ENCODE results near the gene DLGAP1. TPM values are rescaled to one million over a fixed set of nuclear protein-coding genes. Genes with fewer than 3 reads are reported as not detected.

The DLGAP1 gene
- total and polyA plus RNA-seq, 4 donors: 0.06 to 1.2 (median 0.17) TPM; not detected in 1

GRCh38 chr18:3793545-3793944 is 661.6 kb downstream of the DLGAP1 start:
- no peak overlapping the region for H3K4me3 ChIP-seq (ENCODE audit: low read depth in 1 of 3, low read length in 3 of 3)
- TF ChIP-seq HNF4G (IDR thresholded peaks at IDR 0.05) (no peak), EGR1 (IDR thresholded peaks at IDR 0.05; ENCODE audit: low read depth in 2 of 2) (no peak), HNF4A (conservative IDR thresholded peaks at IDR 0.05) (no peak), REST (IDR thresholded peaks at IDR 0.05) (no peak), CTCF (IDR thresholded peaks at IDR 0.05; ENCODE audit: low read depth, low read length, missing input control) (no peak), RXRA (IDR thresholded peaks at IDR 0.05) (no peak), JUND (IDR thresholded peaks at IDR 0.05) (no peak), MAX (IDR thresholded peaks at IDR 0.05) (no peak), FOXA2 (IDR thresholded peaks at IDR 0.05) (no peak), RAD21 (IDR thresholded peaks at IDR 0.05) (no peak), ZBTB33 (IDR thresholded peaks at IDR 0.05) (no peak), SP1 (IDR thresholded peaks at IDR 0.05) (no peak), GABPA (IDR thresholded peaks at IDR 0.05 in 1 of 2, conservative IDR thresholded peaks at IDR 0.05 in 1 of 2) (no peak), FOXA1 (IDR thresholded peaks at IDR 0.05) (no peak), NR2F2 (IDR thresholded peaks at IDR 0.05) (no peak), YY1 (IDR thresholded peaks at IDR 0.05) (no peak), TAF1 (conservative IDR thresholded peaks at IDR 0.05) (no peak), ATF3 (IDR thresholded peaks at IDR 0.05) (no peak)
- no peak overlapping the region for H3K27ac ChIP-seq (ENCODE audit: low read depth in 1 of 2, low read length in 2 of 2)
- 88% methylated on average over 6 of the region's 6 CpGs for WGBS
- no peaks in the 10 kb centered on the region for H3K4me1 ChIP-seq (ENCODE audit: control insufficient read depth in 4 of 4, insufficient read depth in 4 of 4, low read length in 3 of 4)
- no peak overlapping the region for H3K9ac ChIP-seq (ENCODE audit: low read depth in 1 of 2, low read length in 2 of 2)
- no peaks in the 10 kb centered on the region for H3K9me3 ChIP-seq (ENCODE audit: control insufficient read depth in 4 of 4, low read length in 3 of 4)
- H3K27me3 ChIP-seq (ENCODE audit: control insufficient read depth in 4 of 4, insufficient read depth in 4 of 4, low read length in 3 of 4): no peaks in the 10 kb centered on the region
- DNase-seq (ENCODE audit: low spot score): no peak
- no peaks in the 10 kb centered on the region for H3K36me3 ChIP-seq (ENCODE audit: control insufficient read depth in 4 of 4, insufficient read depth in 3 of 4, low read depth in 1 of 4, low read length in 3 of 4)

All from liver (tissue), 9 donors.